ENCODE measurements around the gene SEPSECS. TPM values are rescaled to one million over a fixed set of nuclear protein-coding genes. Genes with fewer than 3 reads are reported as not detected.

Gene SEPSECS
- total RNA-seq, 1 experiment from 2014 or later = 10.6 TPM

DNA sequence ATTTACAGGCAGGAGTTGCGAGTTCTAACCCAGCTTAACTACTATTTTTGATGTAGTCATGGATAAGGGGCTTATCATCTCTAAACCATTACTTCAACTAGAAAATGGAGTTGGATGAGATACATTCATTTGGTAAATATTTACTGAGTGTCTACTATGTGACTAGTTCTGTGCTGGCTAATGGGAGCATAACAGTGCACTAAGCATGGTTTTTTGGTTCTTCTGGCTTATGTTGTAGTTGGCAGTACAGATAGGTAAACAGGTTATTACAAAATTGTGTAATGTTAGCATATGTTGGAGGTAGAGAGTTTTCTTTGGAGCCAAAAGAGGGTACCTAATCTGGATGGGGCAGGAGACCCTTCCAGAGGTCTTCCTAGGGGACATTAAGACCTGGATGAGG is 47.7 kb upstream of the SEPSECS start:
- Histone ChIP-seq H3K9ac (ENCODE audit: low read length) (no peak overlapping the region), H3K36me3 (ENCODE audit: control insufficient read depth in 1 of 2, insufficient read depth in 2 of 2, low read length in 2 of 2) (no peaks in the 10 kb centered on the region), H3K9me2 (ENCODE audit: insufficient read depth) (no peaks in the 10 kb centered on the region), H2AFZ (ENCODE audit: low read depth, low read length, poor library complexity, severe bottlenecking) (no peak overlapping the region), H3K4me3 (replicated peaks in 1 of 2; ENCODE audit: low read depth in 1 of 2, low read length in 2 of 2) (no peak overlapping the region), H3K27me3 (ENCODE audit: insufficient read depth, low read length) (no peaks in the 10 kb centered on the region), H3K9me3 (ENCODE audit: control insufficient read depth in 1 of 2, insufficient read depth in 1 of 2, low read depth in 1 of 2, low read length in 2 of 2) (no peaks in the 10 kb centered on the region), H3K4me1 (ENCODE audit: control insufficient read depth in 1 of 2, insufficient read depth in 2 of 2, low read length in 2 of 2) (no peaks in the 10 kb centered on the region), H3K79me2 (ENCODE audit: insufficient read depth, low read length) (no peaks in the 10 kb centered on the region), H3K4me2 (ENCODE audit: low read length) (no peak overlapping the region), H4K20me1 (ENCODE audit: insufficient read depth) (no peaks in the 10 kb centered on the region), H3K27ac (ENCODE audit: low read depth, low read length) (no peak overlapping the region)
- intact Hi-C loops (cut with micrococcal nuclease) = no loop called here
- CTCF ChIA-PET = no interaction called here
- TF ChIP-seq, protein P1, sequence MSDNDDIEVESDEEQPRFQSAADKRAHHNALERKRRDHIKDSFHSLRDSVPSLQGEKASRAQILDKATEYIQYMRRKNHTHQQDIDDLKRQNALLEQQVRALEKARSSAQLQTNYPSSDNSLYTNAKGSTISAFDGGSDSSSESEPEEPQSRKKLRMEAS (IDR thresholded peaks at IDR 0.05) = no peak
- TF ChIP-seq ELF1 (IDR thresholded peaks at IDR 0.05; ENCODE audit: borderline replicate concordance, low read depth) = no peak
- no peak for TF ChIP-seq SRF (IDR thresholded peaks at IDR 0.05; ENCODE audit: low read depth)
- no peak for TF ChIP-seq RAD21 (IDR thresholded peaks at IDR 0.05; ENCODE audit: low read depth)
- TF ChIP-seq, protein P2, sequence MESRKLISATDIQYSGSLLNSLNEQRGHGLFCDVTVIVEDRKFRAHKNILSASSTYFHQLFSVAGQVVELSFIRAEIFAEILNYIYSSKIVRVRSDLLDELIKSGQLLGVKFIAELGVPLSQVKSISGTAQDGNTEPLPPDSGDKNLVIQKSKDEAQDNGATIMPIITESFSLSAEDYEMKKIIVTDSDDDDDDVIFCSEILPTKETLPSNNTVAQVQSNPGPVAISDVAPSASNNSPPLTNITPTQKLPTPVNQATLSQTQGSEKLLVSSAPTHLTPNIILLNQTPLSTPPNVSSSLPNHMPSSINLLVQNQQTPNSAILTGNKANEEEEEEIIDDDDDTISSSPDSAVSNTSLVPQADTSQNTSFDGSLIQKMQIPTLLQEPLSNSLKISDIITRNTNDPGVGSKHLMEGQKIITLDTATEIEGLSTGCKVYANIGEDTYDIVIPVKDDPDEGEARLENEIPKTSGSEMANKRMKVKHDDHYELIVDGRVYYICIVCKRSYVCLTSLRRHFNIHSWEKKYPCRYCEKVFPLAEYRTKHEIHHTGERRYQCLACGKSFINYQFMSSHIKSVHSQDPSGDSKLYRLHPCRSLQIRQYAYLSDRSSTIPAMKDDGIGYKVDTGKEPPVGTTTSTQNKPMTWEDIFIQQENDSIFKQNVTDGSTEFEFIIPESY (IDR thresholded peaks at IDR 0.05; ENCODE audit: extremely low read depth, insufficient replicate concordance, low read length) = no peak
- no peak for TF ChIP-seq CBX3 (IDR thresholded peaks at IDR 0.05; ENCODE audit: low read depth)
- no peak for TF ChIP-seq EZH2phosphoT487 (IDR thresholded peaks at IDR 0.05; ENCODE audit: borderline replicate concordance)
- no TSS peak for BruUV-seq (replicated peaks)
- RAD21 ChIA-PET (ENCODE audit: low non-redundant PET in 1 of 2, low total read pairs in 2 of 2, uncharacterized antibody in 2 of 2, unreplicated experiment in 2 of 2) = no interaction called here
- ATAC-seq = no peak
- no peak for DNase-seq (ENCODE audit: low read depth, low spot score)
- POLR2A ChIA-PET = no interaction called here

DNA sequence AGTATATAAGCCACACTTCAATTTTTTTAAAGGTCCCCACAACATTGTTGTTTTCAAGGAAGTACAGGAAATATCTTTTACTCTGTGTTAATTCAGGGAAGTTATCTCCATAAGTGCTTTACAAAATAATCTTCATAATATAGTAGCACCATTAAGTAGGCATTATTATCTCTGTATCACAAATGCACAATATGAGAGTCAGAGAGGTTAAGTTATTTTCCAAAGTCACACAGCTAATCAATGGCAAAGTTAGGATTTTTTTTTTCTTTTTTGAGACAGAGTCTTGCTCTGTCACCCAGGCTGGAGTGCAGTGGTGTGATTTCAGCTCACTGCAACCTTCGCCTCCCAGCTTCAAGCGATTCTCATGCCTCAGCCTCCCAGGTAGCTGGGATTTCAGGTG is 38.5 kb upstream of the SEPSECS start:
- Histone ChIP-seq H3K79me2 (ENCODE audit: insufficient read depth, low read length) (no peaks in the 10 kb centered on the region), H3K27me3 (ENCODE audit: insufficient read depth, low read length) (no peaks in the 10 kb centered on the region), H3K9me2 (ENCODE audit: insufficient read depth) (no peaks in the 10 kb centered on the region), H4K20me1 (ENCODE audit: insufficient read depth) (no peaks in the 10 kb centered on the region), H3K4me3 (replicated peaks in 1 of 2; ENCODE audit: low read depth in 1 of 2, low read length in 2 of 2) (no peak overlapping the region), H3K4me1 (ENCODE audit: control insufficient read depth in 1 of 2, insufficient read depth in 2 of 2, low read length in 2 of 2) (no peaks in the 10 kb centered on the region), H3K27ac (ENCODE audit: low read depth, low read length) (no peak overlapping the region), H2AFZ (ENCODE audit: low read depth, low read length, poor library complexity, severe bottlenecking) (no peak overlapping the region), H3K36me3 (ENCODE audit: control insufficient read depth in 1 of 2, insufficient read depth in 2 of 2, low read length in 2 of 2) (no peaks in the 10 kb centered on the region), H3K9me3 (ENCODE audit: control insufficient read depth in 1 of 2, insufficient read depth in 1 of 2, low read depth in 1 of 2, low read length in 2 of 2) (no peaks in the 10 kb centered on the region), H3K9ac (ENCODE audit: low read length) (no peak overlapping the region), H3K4me2 (ENCODE audit: low read length) (no peak overlapping the region)
- ATAC-seq (no peak), DNase-seq (ENCODE audit: low read depth, low spot score) (no peak)
- TF ChIP-seq, protein P1 (IDR thresholded peaks at IDR 0.05) = no peak
- no peak for TF ChIP-seq ZNF274 (IDR thresholded peaks at IDR 0.05; ENCODE audit: low read depth, low read length)
- RAD21 ChIA-PET (ENCODE audit: low non-redundant PET in 1 of 2, low total read pairs in 2 of 2, uncharacterized antibody in 2 of 2, unreplicated experiment in 2 of 2) = no interaction called here
- intact Hi-C loops (cut with micrococcal nuclease) = no loop called here
- CTCF ChIA-PET = interaction anchor here (0.9 kb wide), 1 partner anchor 114 kb away, joined by 4 read pairs; the partner anchor contains the start of gene ZCCHC4
- POLR2A ChIA-PET = no interaction called here
- no TSS peak for BruUV-seq (replicated peaks)

Measured in HCT116 (cell line).